Liver (tissue), 9 donors: Measurements from ENCODE around the gene PITPNM3. TPM values are rescaled to one million over a fixed set of nuclear protein-coding genes. Genes with fewer than 3 reads are reported as not detected.

Source experiments
- DNase-seq: peaks from one replicate; pipeline ENCODE4 v3.0.0-alpha.2; 2017; ENCODE audit warnings: low spot score
- H3K27ac ChIP-seq, 2 donors: one replicate each; pipeline ENCODE4 v1.7.0; 2013; ENCODE audit warnings: inconsistent platforms in 2 of 2, low read length in 2 of 2, control low read depth in 1 of 2, low read depth in 1 of 2, mild to moderate bottlenecking in 1 of 2
- H3K27me3 ChIP-seq, 4 donors: one replicate each; pipeline versions ENCODE4 v1.6.1 to v1.7.0; 2013; ENCODE audit warnings: low read length in 3 of 4, inconsistent platforms in 1 of 4, mild to moderate bottlenecking in 1 of 4, moderate library complexity in 1 of 4; ENCODE audit not compliant: control insufficient read depth in 4 of 4, insufficient read depth in 4 of 4
- H3K36me3 ChIP-seq, 4 donors: one replicate each; pipeline versions ENCODE4 v1.6.1 to v1.7.0; 2013; ENCODE audit warnings: low read length in 3 of 4, mild to moderate bottlenecking in 3 of 4, low read depth in 1 of 4, moderate library complexity in 1 of 4; ENCODE audit not compliant: control insufficient read depth in 4 of 4, insufficient read depth in 3 of 4
- H3K4me1 ChIP-seq, 4 donors: one replicate each; pipeline versions ENCODE4 v1.6.1 to v1.7.0; 2013; ENCODE audit warnings: low read length in 3 of 4, mild to moderate bottlenecking in 3 of 4, moderate library complexity in 1 of 4; ENCODE audit not compliant: control insufficient read depth in 4 of 4, insufficient read depth in 4 of 4
- H3K4me3 ChIP-seq, 3 donors: one replicate each; pipeline versions ENCODE4 v1.6.1 to v1.7.0; 2013; ENCODE audit warnings: low read length in 3 of 3, control low read depth in 1 of 3, low read depth in 1 of 3, mild to moderate bottlenecking in 1 of 3
- H3K9ac ChIP-seq, 2 donors: one replicate each; pipeline ENCODE4 v1.7.0; 2013; ENCODE audit warnings: low read length in 2 of 2, mild to moderate bottlenecking in 2 of 2, moderate library complexity in 2 of 2, control low read depth in 1 of 2, low read depth in 1 of 2
- H3K9me3 ChIP-seq, 4 donors: one replicate each; pipeline versions ENCODE4 v1.6.1 to v1.7.0; 2013; ENCODE audit warnings: low read length in 3 of 4; ENCODE audit not compliant: control insufficient read depth in 4 of 4
- EGR1 ChIP-seq, 2 donors: IDR thresholded peaks; 2 replicates each; pipeline ENCODE4 v1.6.1; 2016 to 2018; ENCODE audit warnings: antibody characterized with exemption in 2 of 2, low read depth in 2 of 2
- FOXA1 ChIP-seq: IDR thresholded peaks from 2 replicates; pipeline ENCODE4 v1.6.1; 2016; ENCODE audit warnings: antibody characterized with exemption
- FOXA2 ChIP-seq: IDR thresholded peaks from 2 replicates; pipeline ENCODE4 v1.6.1; 2016; ENCODE audit warnings: antibody characterized with exemption
- GABPA ChIP-seq, 2 donors: IDR thresholded peaks in 1 of 2; conservative IDR thresholded peaks in 1 of 2; 2 replicates each; pipeline ENCODE4 v1.6.1; 2016; ENCODE audit warnings: antibody characterized with exemption in 2 of 2, mild to moderate bottlenecking in 1 of 2, moderate library complexity in 1 of 2
- HNF4A ChIP-seq, 2 donors: conservative IDR thresholded peaks; 2 replicates each; pipeline ENCODE4 v1.6.1; 2016; ENCODE audit warnings: antibody characterized with exemption in 2 of 2, mild to moderate bottlenecking in 2 of 2
- HNF4G ChIP-seq: IDR thresholded peaks from 2 replicates; pipeline ENCODE4 v1.6.1; 2016; ENCODE audit warnings: antibody characterized with exemption
- JUND ChIP-seq, 2 donors: IDR thresholded peaks; 2 replicates each; pipeline ENCODE4 v1.6.1; 2016; ENCODE audit warnings: antibody characterized with exemption in 2 of 2
- NR2F2 ChIP-seq: IDR thresholded peaks from 2 replicates; pipeline ENCODE4 v1.6.1; 2016; ENCODE audit warnings: antibody characterized with exemption
- RAD21 ChIP-seq, 2 donors: IDR thresholded peaks; 2 replicates each; pipeline ENCODE4 v1.6.1; 2016; ENCODE audit warnings: antibody characterized with exemption in 2 of 2, mild to moderate bottlenecking in 2 of 2
- RXRA ChIP-seq, 2 donors: IDR thresholded peaks; 2 replicates each; pipeline ENCODE4 v1.6.1; 2017 to 2018; ENCODE audit warnings: antibody characterized with exemption in 2 of 2, mild to moderate bottlenecking in 1 of 2
- SP1 ChIP-seq: IDR thresholded peaks from 2 replicates; pipeline ENCODE4 v1.6.1; 2018; ENCODE audit warnings: antibody characterized with exemption, mild to moderate bottlenecking
- TAF1 ChIP-seq: conservative IDR thresholded peaks from 2 replicates; pipeline ENCODE4 v1.6.1; 2016; ENCODE audit warnings: antibody characterized with exemption, mild to moderate bottlenecking
- WGBS: extraction: QIAGEN DNeasy Blood & Tissue Kit; methylation state at CpG from one replicate; pipeline ENCODE4 v1.1.7; 2013; 5-methylcytosine and 5-hydroxymethylcytosine counted together
- polyA plus RNA-seq, 2 donors: library from polyadenylated mRNA; stranded (reverse) in 1 of 2; unstranded in 1 of 2; fragments of 200-250 nt in 1 of 2; fragments of >200 nt in 1 of 2; fragmentation: Nextera tagmentation in 1 of 2; extraction: Ambion mirVana in 1 of 2; gene quantifications; one replicate each; pipeline versions ENCODE4 v1.2.1 to v1.2.3, GENCODE V29; 2013 to 2015
- total RNA-seq, 2 donors: library from RNA; depleted of rRNA; stranded (reverse); fragments of >200 nt; gene quantifications; one replicate each; pipeline ENCODE4 v1.2.3, GENCODE V29; 2014
- TF ChIP-seq, protein P1 (sequence below): fragments of 150-350 bp; IDR thresholded peaks from 2 replicates; pipeline ENCODE4 v1.5.1; 2017; ENCODE audit warnings: improper control_type of control experiment, low read depth, low read length; ENCODE audit not compliant: missing input control
- TF ChIP-seq, protein P2 (sequence below): IDR thresholded peaks from 2 replicates; pipeline ENCODE4 v1.6.1; 2016; ENCODE audit warnings: antibody characterized with exemption, mild to moderate bottlenecking
- TF ChIP-seq, protein P3 (sequence below): IDR thresholded peaks from 2 replicates; pipeline ENCODE4 v1.6.1; 2016; ENCODE audit warnings: antibody characterized with exemption
- TF ChIP-seq, protein P4 (sequence below): IDR thresholded peaks from 2 replicates; pipeline ENCODE4 v1.6.1; 2016; ENCODE audit warnings: antibody characterized with exemption
- TF ChIP-seq, protein P5 (sequence below): IDR thresholded peaks from 2 replicates; pipeline ENCODE4 v1.6.1; 2016; ENCODE audit warnings: antibody characterized with exemption
- donor health status: healthy.
- donor health status: healthy.
- donor health status: healthy.
- donor health status: healthy.
- donor health status: healthy.

PITPNM3 gene
- total and polyA plus RNA-seq, 4 donors = 1.5 to 5.0 (median 1.8) TPM

DNA sequence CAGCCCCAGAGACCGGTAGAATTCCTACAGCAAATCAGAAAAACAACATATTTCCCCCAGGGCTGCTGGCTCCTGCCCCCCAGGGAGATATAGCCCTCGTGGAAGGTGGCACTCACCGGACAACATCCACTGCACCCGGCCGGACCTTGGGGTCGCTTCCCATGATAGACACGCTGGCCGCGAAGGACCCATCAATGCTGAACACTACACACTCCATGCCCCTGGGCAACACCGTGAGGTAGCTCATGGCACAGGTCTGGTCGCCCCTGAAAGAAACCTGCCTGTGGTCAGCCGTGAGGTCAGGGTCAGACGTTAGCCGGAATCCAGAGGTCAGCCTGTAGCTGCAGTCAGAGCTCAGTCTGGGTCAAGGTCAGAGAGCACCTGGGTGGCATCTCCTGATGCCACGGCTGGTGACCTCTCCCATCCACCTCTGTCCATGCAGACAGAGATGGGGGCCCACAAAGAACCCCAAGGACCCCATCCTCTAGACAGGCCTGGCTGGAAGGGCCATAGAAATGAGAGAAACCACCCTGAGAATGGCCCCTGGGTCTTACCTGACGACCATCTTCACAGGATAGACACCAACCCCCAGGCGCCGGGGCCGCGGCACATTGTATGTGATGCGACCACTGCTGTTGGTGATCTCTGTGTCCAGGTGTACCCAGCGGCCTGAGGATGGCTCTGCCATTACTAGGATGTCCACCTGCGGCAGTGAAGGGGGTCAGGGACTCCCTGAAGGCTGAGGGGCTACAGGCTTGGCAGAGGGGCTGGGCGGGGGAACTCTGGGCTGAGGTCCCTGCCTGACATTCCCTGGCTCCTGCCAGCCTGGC lies 92.5 kb downstream of the PITPNM3 start:
- H3K4me3 ChIP-seq = no peak overlapping the region
- H3K9me3 ChIP-seq = no peaks in the 10 kb centered on the region
- no peaks in the 10 kb centered on the region for H3K4me1 ChIP-seq
- H3K9ac ChIP-seq = no peak overlapping the region
- TF ChIP-seq FOXA2 (no peak), FOXA1 (no peak), HNF4A (conservative IDR thresholded peaks at IDR 0.05) (no peak), TAF1 (no peak), RXRA (IDR thresholded peaks at IDR 0.05) (no peak), RAD21 (IDR thresholded peaks at IDR 0.05) (no peak), SP1 (no peak), GABPA (IDR thresholded peaks at IDR 0.05 in 1 of 2, conservative IDR thresholded peaks at IDR 0.05 in 1 of 2) (no peak), HNF4G (no peak), NR2F2 (no peak), JUND (IDR thresholded peaks at IDR 0.05) (no peak)
- TF ChIP-seq, protein P1, sequence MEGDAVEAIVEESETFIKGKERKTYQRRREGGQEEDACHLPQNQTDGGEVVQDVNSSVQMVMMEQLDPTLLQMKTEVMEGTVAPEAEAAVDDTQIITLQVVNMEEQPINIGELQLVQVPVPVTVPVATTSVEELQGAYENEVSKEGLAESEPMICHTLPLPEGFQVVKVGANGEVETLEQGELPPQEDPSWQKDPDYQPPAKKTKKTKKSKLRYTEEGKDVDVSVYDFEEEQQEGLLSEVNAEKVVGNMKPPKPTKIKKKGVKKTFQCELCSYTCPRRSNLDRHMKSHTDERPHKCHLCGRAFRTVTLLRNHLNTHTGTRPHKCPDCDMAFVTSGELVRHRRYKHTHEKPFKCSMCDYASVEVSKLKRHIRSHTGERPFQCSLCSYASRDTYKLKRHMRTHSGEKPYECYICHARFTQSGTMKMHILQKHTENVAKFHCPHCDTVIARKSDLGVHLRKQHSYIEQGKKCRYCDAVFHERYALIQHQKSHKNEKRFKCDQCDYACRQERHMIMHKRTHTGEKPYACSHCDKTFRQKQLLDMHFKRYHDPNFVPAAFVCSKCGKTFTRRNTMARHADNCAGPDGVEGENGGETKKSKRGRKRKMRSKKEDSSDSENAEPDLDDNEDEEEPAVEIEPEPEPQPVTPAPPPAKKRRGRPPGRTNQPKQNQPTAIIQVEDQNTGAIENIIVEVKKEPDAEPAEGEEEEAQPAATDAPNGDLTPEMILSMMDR = no peak
- TF ChIP-seq, protein P2, sequence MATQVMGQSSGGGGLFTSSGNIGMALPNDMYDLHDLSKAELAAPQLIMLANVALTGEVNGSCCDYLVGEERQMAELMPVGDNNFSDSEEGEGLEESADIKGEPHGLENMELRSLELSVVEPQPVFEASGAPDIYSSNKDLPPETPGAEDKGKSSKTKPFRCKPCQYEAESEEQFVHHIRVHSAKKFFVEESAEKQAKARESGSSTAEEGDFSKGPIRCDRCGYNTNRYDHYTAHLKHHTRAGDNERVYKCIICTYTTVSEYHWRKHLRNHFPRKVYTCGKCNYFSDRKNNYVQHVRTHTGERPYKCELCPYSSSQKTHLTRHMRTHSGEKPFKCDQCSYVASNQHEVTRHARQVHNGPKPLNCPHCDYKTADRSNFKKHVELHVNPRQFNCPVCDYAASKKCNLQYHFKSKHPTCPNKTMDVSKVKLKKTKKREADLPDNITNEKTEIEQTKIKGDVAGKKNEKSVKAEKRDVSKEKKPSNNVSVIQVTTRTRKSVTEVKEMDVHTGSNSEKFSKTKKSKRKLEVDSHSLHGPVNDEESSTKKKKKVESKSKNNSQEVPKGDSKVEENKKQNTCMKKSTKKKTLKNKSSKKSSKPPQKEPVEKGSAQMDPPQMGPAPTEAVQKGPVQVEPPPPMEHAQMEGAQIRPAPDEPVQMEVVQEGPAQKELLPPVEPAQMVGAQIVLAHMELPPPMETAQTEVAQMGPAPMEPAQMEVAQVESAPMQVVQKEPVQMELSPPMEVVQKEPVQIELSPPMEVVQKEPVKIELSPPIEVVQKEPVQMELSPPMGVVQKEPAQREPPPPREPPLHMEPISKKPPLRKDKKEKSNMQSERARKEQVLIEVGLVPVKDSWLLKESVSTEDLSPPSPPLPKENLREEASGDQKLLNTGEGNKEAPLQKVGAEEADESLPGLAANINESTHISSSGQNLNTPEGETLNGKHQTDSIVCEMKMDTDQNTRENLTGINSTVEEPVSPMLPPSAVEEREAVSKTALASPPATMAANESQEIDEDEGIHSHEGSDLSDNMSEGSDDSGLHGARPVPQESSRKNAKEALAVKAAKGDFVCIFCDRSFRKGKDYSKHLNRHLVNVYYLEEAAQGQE = no peak
- TF ChIP-seq, protein P3, sequence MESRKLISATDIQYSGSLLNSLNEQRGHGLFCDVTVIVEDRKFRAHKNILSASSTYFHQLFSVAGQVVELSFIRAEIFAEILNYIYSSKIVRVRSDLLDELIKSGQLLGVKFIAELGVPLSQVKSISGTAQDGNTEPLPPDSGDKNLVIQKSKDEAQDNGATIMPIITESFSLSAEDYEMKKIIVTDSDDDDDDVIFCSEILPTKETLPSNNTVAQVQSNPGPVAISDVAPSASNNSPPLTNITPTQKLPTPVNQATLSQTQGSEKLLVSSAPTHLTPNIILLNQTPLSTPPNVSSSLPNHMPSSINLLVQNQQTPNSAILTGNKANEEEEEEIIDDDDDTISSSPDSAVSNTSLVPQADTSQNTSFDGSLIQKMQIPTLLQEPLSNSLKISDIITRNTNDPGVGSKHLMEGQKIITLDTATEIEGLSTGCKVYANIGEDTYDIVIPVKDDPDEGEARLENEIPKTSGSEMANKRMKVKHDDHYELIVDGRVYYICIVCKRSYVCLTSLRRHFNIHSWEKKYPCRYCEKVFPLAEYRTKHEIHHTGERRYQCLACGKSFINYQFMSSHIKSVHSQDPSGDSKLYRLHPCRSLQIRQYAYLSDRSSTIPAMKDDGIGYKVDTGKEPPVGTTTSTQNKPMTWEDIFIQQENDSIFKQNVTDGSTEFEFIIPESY = no peak
- no peaks in the 10 kb centered on the region for H3K27me3 ChIP-seq
- 93% methylated on average over 24 of the region's 24 CpGs for WGBS
- H3K27ac ChIP-seq = no peak overlapping the region
- DNase-seq = no peak
- H3K36me3 ChIP-seq = no peaks in the 10 kb centered on the region

DNA sequence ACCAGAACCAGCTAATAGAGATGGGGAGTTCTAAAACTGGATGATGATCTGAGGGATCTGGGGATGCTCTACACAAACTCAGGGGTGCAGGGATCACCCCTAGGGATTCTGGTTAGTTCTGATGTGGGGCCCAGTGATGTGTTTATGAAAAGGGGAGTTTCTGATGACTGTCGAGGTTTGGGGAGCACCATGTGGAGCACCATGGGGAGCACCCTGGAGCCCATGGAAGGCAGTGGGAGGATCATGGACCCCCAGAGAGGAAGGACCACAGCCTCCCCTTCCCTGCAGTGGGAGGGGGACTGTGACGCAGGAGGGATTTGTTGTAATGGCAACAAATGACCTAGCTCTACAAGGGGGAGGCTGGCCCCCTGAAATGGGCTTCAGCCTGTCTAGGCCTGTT lies 93.7 kb downstream of the PITPNM3 start:
- H3K27me3 ChIP-seq = no peaks in the 10 kb centered on the region
- no peak overlapping the region for H3K9ac ChIP-seq
- no peak for DNase-seq
- no peaks in the 10 kb centered on the region for H3K9me3 ChIP-seq
- H3K36me3 ChIP-seq = no peaks in the 10 kb centered on the region
- 93% methylated on average over 2 of the region's 2 CpGs for WGBS
- H3K4me1 ChIP-seq = no peaks in the 10 kb centered on the region
- no peak overlapping the region for H3K27ac ChIP-seq
- H3K4me3 ChIP-seq = no peak overlapping the region
- TF ChIP-seq, protein P2 = no peak
- TF ChIP-seq EGR1 (IDR thresholded peaks at IDR 0.05; ENCODE audit: low read depth in 2 of 2) (no peak), SP1 (no peak), GABPA (IDR thresholded peaks at IDR 0.05 in 1 of 2, conservative IDR thresholded peaks at IDR 0.05 in 1 of 2) (no peak), HNF4G (no peak), HNF4A (conservative IDR thresholded peaks at IDR 0.05) (no peak), FOXA2 (no peak), FOXA1 (no peak)
- TF ChIP-seq, protein P4, sequence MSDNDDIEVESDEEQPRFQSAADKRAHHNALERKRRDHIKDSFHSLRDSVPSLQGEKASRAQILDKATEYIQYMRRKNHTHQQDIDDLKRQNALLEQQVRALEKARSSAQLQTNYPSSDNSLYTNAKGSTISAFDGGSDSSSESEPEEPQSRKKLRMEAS = no peak
- TF ChIP-seq, protein P3 = no peak
- TF ChIP-seq, protein P5, sequence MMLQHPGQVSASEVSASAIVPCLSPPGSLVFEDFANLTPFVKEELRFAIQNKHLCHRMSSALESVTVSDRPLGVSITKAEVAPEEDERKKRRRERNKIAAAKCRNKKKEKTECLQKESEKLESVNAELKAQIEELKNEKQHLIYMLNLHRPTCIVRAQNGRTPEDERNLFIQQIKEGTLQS = no peak
